Choroid plexus epithelial cell (primary cell): ENCODE measurements around the gene HAPSTR1.
A peak's percentile ranks its signal among the peaks of the same experiment; 100 is the strongest.
"Not testable (repeated sequence)": the region's sequence is repeated elsewhere in the genome, so short reads cannot be mapped to it uniquely, and the experiment has no call there.

ENCODE experiments used
- DNase-seq: peaks from one replicate; pipeline ENCODE4 v3.0.0-alpha.2; 2010; ENCODE audit warnings: low read depth
- H3K4me3 ChIP-seq: 2 replicates; pipeline ENCODE4 v1.5.1; 2011; ENCODE audit warnings: low read depth, mild to moderate bottlenecking, control low read depth, low read length, moderate library complexity
- TF ChIP-seq, protein P1 (sequence below): conservative IDR thresholded peaks from 2 replicates; pipeline ENCODE4 v1.5.1; 2011; ENCODE audit warnings: low read depth, mild to moderate bottlenecking, control low read depth, inconsistent platforms, low read length, moderate library complexity

HAPSTR1 gene, protein sequence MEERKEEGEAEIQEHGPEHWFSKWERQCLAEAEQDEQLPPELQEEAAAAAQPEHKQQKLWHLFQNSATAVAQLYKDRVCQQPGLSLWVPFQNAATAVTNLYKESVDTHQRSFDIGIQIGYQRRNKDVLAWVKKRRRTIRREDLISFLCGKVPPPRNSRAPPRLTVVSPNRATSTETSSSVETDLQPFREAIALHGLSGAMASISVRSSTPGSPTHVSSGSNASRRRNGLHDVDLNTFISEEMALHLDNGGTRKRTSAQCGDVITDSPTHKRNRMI

DNA sequence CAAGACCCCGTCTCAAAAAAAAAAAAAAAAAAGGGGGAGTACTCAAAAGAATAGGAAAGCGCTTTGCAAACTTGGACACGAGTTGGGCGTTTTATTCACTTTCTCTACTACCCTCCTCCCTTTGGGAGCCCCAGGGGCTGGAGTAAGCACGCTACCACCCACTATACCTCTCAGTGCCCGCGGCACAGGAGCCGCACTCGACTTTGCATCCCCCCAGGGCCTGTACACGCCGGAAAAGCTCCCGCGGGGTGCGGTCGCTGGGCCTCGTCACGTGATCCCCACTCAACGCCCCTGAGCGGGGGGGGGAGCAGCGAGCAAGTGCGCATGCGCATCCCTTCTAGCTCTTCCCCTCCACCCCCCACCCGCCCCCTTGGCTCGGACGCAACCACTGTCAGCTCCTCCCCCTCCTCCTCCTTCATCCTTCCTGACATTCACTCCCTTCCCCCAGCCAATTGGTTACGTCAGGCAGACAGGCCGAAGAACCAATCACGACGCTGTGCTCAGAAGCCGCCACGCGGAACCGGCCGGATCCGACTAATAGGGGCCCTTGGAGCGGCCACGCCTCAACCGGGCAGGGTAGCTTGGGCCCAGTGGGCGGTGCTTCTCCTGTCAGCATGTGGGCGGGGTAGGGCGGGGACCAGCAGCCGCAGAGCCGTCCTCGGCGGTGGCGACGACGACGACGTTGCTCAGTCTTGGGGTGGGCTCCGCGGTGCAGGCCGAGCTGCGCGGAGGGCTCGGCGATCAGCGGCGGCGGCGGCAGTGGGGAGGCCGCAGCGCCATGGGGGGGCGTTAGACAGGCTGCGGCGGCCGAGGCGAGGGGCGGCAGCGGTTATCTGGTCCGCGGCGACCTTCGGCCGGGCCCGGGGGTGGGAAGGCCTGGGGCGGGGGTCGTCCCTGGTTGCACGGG is at the start of gene HAPSTR1:
Gene HAPSTR1 (plus strand): TSS at position 685 of the 907 bp plus-strand sequence. CDS start 401 bp downstream, outside the sequence.
- DNase-seq = peak; percentile 100
- TF ChIP-seq, protein P1, sequence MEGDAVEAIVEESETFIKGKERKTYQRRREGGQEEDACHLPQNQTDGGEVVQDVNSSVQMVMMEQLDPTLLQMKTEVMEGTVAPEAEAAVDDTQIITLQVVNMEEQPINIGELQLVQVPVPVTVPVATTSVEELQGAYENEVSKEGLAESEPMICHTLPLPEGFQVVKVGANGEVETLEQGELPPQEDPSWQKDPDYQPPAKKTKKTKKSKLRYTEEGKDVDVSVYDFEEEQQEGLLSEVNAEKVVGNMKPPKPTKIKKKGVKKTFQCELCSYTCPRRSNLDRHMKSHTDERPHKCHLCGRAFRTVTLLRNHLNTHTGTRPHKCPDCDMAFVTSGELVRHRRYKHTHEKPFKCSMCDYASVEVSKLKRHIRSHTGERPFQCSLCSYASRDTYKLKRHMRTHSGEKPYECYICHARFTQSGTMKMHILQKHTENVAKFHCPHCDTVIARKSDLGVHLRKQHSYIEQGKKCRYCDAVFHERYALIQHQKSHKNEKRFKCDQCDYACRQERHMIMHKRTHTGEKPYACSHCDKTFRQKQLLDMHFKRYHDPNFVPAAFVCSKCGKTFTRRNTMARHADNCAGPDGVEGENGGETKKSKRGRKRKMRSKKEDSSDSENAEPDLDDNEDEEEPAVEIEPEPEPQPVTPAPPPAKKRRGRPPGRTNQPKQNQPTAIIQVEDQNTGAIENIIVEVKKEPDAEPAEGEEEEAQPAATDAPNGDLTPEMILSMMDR = no peak
- peak within 1 kb of the TSS; percentile 94 for H3K4me3 ChIP-seq

DNA sequence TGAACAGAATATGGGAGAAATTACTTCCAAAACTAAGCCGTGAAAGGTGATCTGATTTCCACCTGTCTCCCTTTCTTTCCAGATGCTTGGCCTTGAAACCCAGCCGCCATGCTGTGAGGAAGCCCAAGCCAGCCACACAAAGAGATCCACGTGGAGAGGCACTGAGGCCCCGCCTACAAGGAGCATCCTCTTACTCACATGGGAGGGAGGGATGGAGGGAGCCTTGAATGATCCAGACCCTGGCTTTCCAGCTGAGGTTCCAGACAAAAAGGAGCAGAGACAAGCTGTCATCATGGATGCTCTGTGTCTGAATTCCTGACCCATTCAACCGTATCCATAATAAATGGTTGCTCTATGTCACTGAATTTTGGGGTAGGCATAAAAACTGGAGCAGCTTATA is 48.9 kb upstream of the HAPSTR1 start:
- no peak for DNase-seq
- H3K4me3 ChIP-seq = no peak overlapping the region
- TF ChIP-seq, protein P1 = no peak

DNA sequence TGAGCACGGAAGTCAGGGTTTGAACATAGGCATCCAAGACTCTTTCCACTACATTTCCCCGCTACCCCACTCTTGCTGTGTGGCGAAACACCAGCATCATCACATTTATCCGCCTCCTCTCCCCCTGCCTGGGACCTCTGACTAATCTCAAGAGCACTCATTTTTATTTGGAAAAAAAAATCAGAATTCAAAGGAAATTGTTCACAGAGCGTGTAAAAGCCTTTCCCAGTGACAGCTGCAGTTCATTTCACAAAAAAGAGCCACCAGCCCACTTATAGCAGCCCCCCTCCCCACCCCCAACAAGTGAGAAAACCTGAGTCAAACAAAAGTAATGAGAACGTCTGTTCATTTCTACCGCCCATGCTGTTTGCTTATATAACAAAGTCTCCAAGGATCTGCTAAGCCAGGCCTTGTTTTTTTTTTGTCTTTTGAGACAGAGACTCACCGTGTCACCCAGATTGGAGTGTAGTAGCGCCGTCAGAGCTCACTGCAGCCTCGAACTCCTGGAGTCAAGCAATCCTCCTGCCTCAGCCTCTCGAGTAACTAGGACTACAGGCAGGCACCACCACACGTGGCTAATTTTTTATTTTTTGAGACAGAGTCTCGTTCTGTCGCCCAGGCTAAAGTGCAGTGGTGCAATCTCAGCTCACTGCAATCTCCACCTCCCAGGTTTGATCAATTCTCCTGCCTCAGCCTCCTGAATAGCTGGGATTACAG is 48.3 kb upstream of the HAPSTR1 start:
- no peak overlapping the region for H3K4me3 ChIP-seq
- peak; percentile 62 for DNase-seq
- TF ChIP-seq, protein P1 = no peak

DNA sequence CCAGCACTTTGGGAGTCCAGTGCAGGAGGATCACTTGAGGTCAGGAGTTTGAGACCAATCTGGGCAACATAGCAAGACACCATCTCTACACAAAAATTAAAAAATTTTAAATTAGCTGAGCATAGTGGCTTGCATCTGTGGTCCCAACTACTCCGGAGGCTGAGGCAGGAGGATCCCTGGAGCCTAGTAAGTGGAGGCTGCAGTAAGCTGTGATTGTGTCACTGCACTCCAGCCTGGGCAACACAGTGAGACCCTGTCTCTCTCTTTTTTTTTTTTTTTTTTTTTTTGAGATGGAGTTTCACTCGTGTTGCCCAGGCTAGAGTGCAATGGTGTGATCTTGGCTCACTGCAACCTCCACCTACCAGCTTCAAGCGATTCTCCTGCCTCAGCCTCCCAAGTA is 45.9 kb upstream of the HAPSTR1 start:
- DNase-seq = not testable (repeated sequence)

DNA sequence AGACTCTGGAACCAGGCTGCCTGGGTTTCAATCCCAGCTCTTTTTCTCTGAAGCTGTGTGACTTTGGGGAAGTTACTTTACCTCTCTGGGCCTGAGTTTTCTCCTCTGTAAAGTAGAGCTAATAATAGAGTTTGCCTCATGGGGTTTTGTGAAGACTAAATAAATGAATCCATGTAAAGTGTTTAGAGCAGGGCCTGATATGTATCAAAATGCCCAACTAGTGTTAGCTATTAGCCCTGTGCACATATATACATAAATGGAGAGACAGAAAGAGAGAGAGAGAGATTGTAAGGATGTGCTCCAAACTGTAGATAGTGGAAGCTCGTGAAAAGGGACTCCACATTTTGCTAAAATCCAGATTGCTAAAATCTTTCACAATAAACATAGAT is 44.8 kb upstream of the HAPSTR1 start:
- DNase-seq = no peak
- H3K4me3 ChIP-seq = no peak overlapping the region
- TF ChIP-seq, protein P1 = no peak

More for the DNA sequence above, 45.9 kb upstream of the HAPSTR1 start:
- not testable (repeated sequence) for H3K4me3 ChIP-seq

DNA sequence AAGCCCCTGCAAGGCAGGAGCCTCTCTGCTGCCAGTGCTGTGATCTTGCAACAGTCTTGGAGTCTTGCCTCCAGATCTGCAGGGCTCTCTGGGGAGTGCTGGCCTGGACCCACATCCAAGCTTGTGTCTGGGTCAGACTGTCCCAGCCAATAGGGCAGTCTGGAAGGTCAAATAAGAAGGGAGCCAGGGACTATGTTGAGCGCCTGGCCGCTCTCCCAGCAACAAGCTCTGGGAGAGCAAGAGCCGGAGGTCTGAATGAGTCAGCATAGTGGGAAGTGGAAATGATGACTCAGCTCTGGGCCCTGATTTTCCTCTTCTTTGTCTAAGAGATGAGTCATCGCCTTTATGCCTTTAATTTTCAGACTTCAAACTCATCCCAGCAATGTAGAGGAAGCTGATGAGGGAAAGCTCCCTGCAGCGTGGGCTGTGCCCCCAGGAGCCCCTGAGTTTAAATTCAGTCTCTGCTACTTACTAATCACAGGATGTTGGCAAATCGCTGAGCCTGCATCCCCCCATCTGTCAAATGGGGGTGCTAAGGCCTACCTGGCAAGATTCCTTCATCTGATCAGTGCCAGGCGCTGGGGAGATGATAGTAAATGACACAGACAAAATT is 43.6 kb upstream of the HAPSTR1 start:
- no peak overlapping the region for H3K4me3 ChIP-seq
- DNase-seq = peak; percentile 99
- TF ChIP-seq, protein P1 = no peak

DNA sequence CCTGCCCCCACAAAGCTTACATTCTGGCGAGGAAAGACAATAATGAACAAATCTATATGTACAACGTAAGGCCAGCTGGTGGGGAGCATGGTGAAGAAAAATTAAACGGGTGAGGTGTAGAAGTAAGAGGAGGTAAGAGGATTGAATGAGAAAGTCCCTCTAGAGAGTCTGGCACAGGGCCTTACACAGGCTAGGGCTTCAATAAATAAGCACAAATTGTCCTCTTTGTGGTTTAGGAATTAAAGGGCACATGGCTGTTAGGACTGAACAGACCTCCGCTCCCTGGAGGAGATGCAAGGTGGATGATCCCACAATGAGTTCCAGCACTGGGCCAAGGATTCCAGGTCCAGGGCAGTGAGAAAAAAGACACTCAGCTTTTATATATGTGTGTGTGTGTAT is 43.1 kb upstream of the HAPSTR1 start:
- TF ChIP-seq, protein P1 = no peak
- peak; percentile 53 for DNase-seq
- H3K4me3 ChIP-seq = no peak overlapping the region
